H1 (cell line): Measurements from ENCODE around the gene MICALL2.

Experiments
- CEBPB ChIP-seq: IDR thresholded peaks from 2 replicates; pipeline ENCODE4 v1.6.1; 2012; ENCODE audit warnings: low read depth, low read length
- CTCF ChIP-seq, 3 experiments: IDR thresholded peaks; 1 replicate in 2 of 3; 2 replicates in 1 of 3; pipeline versions ENCODE4 v1.5.1 to v1.6.1; 2011; ENCODE audit warnings: low read length in 3 of 3, mild to moderate bottlenecking in 3 of 3, inconsistent platforms in 2 of 3, low read depth in 1 of 3, moderate library complexity in 1 of 3; ENCODE audit not compliant: insufficient read depth in 1 of 3; ENCODE audit errors: control extremely low read depth in 1 of 3
- POLR2A ChIP-seq, 2 experiments: IDR thresholded peaks; 1 replicate in 1 of 2; 2 replicates in 1 of 2; pipeline ENCODE4 v1.6.1; 2011; ENCODE audit warnings: low read depth in 2 of 2, low read length in 2 of 2, mild to moderate bottlenecking in 2 of 2; ENCODE audit errors: control extremely low read depth in 1 of 2
- SIX5 ChIP-seq: IDR thresholded peaks from 2 replicates; pipeline ENCODE4 v1.6.1; 2011; ENCODE audit warnings: mild to moderate bottlenecking, low read depth, low read length

- TF ChIP-seq CEBPB (no peak), CTCF (IDR thresholded peaks at IDR 0.05; ENCODE audit: control extremely low read depth in 1 of 3, insufficient read depth in 1 of 3, low read depth in 1 of 3, low read length in 3 of 3) (no peak), SIX5 (no peak), POLR2A (IDR thresholded peaks at IDR 0.05; ENCODE audit: control extremely low read depth in 1 of 2, low read depth in 2 of 2, low read length in 2 of 2) (no peak)
Measured at GRCh38 chr7:1493571-1493970, 34.3 kb upstream of the MICALL2 start.
